GM20000 (cell line): Measurements from ENCODE around the gene OLFML3.

Experiments used
- DNase-seq: peaks from one replicate; pipeline ENCODE4 v3.0.0; 2012; ENCODE audit warnings: low spot score
- TF ChIP-seq, protein P1 (sequence below): IDR thresholded peaks from 2 replicates; pipeline ENCODE4 v1.5.1; 2012; ENCODE audit warnings: mild to moderate bottlenecking, control low read depth; ENCODE audit errors: extremely low read depth, missing control alignments

The OLFML3 gene

DNA sequence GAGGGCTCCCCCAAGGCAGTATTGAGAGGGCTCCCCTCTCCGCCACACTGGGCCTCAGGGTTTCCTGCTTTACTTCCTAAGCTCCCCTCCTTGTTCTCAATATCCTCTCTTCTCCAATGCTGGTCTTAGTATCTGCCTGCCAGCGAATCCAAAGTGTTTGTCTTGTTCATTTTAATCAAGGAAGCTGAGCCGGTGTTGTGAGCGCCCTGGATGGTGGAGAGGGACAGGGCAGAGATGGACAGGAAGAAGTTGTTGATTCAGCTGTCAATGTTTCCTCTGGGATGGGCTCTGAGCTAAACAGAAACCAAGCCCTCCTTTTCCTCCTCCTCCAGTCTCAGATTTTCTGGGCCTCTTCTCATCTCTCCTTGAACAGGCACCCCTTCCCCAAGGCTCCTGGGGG, 5.4 kb downstream of the OLFML3 start:
- TF ChIP-seq, protein P1, sequence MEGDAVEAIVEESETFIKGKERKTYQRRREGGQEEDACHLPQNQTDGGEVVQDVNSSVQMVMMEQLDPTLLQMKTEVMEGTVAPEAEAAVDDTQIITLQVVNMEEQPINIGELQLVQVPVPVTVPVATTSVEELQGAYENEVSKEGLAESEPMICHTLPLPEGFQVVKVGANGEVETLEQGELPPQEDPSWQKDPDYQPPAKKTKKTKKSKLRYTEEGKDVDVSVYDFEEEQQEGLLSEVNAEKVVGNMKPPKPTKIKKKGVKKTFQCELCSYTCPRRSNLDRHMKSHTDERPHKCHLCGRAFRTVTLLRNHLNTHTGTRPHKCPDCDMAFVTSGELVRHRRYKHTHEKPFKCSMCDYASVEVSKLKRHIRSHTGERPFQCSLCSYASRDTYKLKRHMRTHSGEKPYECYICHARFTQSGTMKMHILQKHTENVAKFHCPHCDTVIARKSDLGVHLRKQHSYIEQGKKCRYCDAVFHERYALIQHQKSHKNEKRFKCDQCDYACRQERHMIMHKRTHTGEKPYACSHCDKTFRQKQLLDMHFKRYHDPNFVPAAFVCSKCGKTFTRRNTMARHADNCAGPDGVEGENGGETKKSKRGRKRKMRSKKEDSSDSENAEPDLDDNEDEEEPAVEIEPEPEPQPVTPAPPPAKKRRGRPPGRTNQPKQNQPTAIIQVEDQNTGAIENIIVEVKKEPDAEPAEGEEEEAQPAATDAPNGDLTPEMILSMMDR = no peak

DNA sequence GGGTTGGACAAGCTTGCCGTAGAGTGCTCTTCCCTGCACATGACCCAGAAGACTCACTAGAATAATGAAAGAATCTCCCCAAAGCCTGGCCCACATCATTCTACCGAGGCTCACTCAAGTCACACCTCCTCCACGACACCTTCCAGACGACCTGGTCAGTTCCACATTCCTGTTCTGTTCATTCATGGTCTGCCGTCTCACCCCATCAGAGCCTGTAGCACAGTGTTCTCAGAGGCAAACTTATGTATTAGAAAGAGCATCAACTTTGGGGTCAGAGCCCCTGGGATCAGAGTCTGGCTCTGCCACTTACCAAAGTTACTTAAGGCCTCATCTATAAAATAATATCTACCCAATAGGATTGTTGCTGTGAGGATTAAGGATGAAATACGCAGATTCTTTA, 7.5 kb downstream of the OLFML3 start:
- TF ChIP-seq, protein P1 = no peak

More for the DNA sequence above, 5.4 kb downstream of the OLFML3 start:
- DNase-seq = no peak

DNA sequence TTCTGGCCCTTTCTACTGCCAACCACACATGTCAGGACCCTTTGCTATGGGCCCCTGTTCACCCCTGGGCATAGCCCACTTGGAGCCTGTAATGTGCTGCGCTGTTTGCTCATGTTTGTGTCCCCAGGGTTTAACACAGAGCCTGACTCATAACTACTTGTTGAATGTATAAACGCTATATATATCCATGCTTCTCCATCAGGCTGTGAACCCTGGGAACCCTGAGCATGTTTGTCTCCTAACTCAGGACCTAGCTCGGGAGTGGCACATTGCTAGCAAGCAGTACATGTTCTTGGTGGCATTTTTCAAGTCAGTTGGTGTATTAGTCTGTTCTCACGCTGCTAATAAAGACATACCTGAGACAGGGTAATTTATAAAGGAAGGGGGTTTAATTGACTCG, 8.0 kb downstream of the OLFML3 start:
- TF ChIP-seq, protein P1 = no peak
- no peak for DNase-seq

More for the DNA sequence above, 7.5 kb downstream of the OLFML3 start:
- DNase-seq = no peak

DNA sequence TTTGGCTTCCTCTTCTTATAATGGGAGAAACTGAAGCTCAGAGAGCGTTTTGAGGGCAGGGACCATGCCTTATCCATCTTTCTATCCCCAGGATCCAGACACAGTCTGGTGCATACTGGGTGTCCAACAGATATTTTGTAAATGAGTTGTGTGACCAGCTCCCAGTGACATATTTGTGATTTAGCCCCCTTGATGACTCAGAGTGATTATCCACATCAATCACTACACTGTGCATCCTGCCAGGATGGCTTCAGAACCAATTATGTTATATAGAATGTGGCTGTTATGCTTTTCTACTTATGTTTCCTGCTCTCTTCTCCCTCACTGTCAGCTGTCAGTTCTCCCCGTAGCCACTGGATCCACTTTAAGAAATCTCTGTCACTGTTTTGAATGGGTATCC, 11.3 kb downstream of the OLFML3 start:
- no peak for DNase-seq
- TF ChIP-seq, protein P1 = no peak

DNA sequence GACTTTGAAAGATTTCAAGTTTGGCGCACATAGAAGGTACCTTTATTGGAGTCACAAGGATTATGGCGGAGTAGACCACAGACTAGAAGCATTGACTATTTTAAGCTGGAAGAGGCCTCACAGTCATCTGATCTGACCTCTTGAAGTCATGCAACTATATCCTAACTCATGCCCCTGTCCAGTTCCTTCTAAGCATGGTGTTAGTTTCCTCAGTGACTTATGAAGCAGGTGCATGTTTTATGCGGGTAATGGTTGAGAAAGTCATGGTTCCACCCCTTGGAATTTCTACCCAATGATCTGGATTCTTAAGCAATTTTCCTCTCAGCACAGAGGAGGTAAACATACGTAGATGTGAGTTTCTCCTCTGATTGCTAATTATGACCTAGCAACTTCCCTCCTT, 11.7 kb downstream of the OLFML3 start:
- no peak for DNase-seq

DNA sequence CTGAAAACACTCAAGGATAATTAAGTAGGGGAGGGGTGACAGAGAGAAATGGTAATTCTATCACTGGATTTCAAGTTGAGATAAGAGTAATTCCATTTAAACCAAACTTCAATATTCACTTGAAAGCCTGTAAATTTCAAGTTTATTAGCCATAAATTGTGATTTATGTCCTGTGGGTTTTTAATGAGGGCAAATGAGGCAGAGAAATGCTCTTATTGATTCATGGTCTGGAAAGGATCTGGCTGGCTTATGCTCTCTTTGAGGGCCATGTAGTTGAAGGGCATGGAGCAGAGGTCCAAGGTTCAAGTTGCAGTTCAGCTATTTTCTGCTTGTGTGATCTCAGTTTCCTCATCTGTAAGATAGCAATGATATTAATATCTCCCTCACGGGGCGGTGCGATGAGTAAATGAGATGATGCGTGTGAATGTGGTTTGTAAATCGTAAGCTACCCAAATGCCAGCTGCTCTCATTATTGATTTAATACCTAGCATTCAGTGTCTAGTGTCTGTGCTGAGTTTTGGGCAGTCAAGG, 12.3 kb downstream of the OLFML3 start:
- TF ChIP-seq, protein P1 = no peak
- DNase-seq = no peak

More for the DNA sequence above, 11.7 kb downstream of the OLFML3 start:
- TF ChIP-seq, protein P1 = no peak

DNA sequence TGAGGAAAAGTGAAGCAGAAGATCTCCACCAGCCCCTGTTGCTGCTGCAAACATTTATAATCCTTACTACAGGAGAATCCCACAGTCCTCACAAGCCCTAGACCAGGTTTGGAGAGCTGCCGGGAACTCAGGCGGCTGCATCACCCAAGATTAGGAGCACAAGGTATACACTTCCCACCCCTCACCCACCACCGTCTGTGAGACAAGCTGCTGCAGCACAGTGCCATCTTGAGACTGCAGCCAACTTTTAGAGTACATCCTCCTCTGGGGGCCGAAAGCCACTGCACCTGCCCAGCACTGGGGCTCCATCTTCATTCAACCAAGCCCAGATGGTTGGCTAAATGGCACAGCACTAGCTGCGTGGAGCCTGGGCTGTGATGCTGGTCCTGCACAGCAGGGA, 13.8 kb downstream of the OLFML3 start:
- no peak for DNase-seq
- TF ChIP-seq, protein P1 = no peak

DNA sequence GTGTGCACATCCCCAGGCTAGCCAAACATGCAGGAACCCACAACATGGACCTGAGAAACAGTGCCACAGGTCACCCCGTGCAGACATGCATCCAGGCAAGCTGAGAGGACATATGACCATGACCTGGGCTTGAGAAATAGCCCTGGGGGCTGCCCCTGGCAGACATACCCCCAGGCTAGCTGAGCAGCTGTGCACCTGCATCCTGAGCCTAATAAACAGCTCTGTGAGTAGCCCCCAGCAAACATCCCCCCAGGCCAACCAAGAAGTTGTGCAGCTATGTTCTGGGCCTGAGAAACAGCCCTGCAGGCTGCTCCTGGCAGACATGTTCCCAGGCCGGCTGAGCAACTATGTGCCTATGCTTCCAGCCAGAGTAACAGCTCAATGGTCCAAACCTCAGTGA, 14.5 kb downstream of the OLFML3 start:
- DNase-seq = no peak

More for the DNA sequence above, 14.5 kb downstream of the OLFML3 start:
- TF ChIP-seq, protein P1 = no peak
